AG04450 (cell line): Measurements from ENCODE around the gene ATF6. TPM values are rescaled to one million over a fixed set of nuclear protein-coding genes. Genes with fewer than 3 reads are reported as not detected.

ENCODE experiments used
- CTCF ChIA-PET: fragments of 300-600, 350-600 bp; formaldehyde crosslinking; extraction: SDS; loops from one replicate; lab custom pipeline; 2022; ENCODE audit warnings: antibody characterized with exemption, inconsistent platforms; lab: Charles Lee
- POLR2A ChIA-PET: fragments of 350-600 bp; formaldehyde crosslinking; extraction: SDS; loops from one replicate; lab custom pipeline; 2021; ENCODE audit warnings: antibody characterized with exemption, inconsistent platforms; lab: Yijun Ruan, JAX
- DNase-seq: peaks from one replicate; pipeline ENCODE4 v3.0.0-alpha.2; 2011; ENCODE audit warnings: low read depth, low spot score
- H3K27ac ChIP-seq: one replicate; pipeline ENCODE4 v1.5.1; 2012; ENCODE audit warnings: low read depth, low read length, control low read depth
- H3K27me3 ChIP-seq: one replicate; pipeline ENCODE4 v1.6.0; 2012; ENCODE audit warnings: low read length; ENCODE audit not compliant: control insufficient read depth, insufficient read depth
- H3K4me3 ChIP-seq: 2 replicates; pipeline ENCODE4 v1.5.1; 2011; ENCODE audit warnings: mild to moderate bottlenecking, low read depth, low read length, control low read depth
- H3K9me3 ChIP-seq: 2 replicates; pipeline ENCODE4 v1.5.1; 2012; ENCODE audit warnings: low read length; ENCODE audit not compliant: control insufficient read depth, insufficient read depth
- polyA minus RNA-seq: library from RNA; depleted of rRNA, polyadenylated mRNA; stranded (reverse); fragments of >200 nt; gene quantifications from 2 replicates; pipeline ENCODE4 v1.2.3, GENCODE V29; 2011; rRNA and poly(A)+ RNA removed
- polyA plus RNA-seq: library from polyadenylated mRNA; depleted of rRNA; stranded (reverse); fragments of >200 nt; gene quantifications from 2 replicates; pipeline ENCODE4 v1.2.3, GENCODE V29; 2011; rRNA removed
- TF ChIP-seq, protein P1 (sequence below): IDR thresholded peaks from 2 replicates; pipeline ENCODE4 v1.5.1; 2011; ENCODE audit warnings: low read depth, low read length, control low read depth, inconsistent platforms

ATF6 gene, protein sequence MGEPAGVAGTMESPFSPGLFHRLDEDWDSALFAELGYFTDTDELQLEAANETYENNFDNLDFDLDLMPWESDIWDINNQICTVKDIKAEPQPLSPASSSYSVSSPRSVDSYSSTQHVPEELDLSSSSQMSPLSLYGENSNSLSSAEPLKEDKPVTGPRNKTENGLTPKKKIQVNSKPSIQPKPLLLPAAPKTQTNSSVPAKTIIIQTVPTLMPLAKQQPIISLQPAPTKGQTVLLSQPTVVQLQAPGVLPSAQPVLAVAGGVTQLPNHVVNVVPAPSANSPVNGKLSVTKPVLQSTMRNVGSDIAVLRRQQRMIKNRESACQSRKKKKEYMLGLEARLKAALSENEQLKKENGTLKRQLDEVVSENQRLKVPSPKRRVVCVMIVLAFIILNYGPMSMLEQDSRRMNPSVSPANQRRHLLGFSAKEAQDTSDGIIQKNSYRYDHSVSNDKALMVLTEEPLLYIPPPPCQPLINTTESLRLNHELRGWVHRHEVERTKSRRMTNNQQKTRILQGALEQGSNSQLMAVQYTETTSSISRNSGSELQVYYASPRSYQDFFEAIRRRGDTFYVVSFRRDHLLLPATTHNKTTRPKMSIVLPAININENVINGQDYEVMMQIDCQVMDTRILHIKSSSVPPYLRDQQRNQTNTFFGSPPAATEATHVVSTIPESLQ
- polyA plus RNA-seq (27.2 and 33.6 TPM in 2 replicates), polyA minus RNA-seq (17.9 and 25.7 TPM in 2 replicates)

DNA sequence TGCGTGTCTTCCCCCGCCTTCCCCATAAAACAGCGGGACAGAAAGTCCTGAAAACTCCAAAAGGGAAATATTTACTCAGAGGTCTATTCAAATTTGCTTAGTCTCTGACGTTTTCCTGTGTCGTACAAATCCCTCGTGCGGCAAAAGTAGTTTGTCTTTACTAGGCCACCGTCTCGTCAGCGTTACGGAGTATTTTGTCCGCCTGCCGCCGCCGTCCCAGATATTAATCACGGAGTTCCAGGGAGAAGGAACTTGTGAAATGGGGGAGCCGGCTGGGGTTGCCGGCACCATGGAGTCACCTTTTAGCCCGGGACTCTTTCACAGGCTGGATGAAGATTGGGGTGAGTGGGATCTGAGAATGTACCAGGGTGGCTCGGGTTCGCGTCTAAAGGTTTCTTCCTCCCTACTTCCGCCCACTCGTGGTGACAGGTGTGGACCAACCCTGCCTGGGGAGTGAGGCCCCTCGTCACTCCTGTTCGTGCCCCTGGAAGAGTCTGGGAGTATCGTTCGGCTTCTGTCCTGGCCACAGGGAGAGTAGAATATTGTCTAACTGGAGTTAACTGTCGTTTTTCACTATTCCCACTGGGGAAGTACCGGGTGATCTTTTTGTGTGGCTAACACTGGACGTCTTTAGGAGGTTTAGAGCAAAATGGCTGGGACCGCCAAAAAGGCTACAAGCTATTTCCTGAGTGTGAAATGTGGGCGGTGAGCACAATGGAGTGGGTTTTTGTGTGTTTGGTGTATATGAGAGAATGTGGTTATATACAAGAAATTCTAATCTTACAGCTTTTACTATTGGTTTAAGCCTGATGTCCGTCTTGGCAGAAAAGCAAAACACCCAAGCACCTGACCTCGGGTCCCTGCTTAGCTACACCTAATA, at the start of gene ATF6:
TSS of gene ATF6 (plus strand) at position 219 of the 880 bp plus-strand sequence. CDS start at position 260, 41 bp downstream.
- ChIA-PET CTCF (interaction anchor here (0.6 to 2.0 kb wide), 6 partner anchors 17 to 271 kb away, joined by 3 to 27 read pairs (median 4); partner anchors contain the start of genes DUSP12 and OLFML2B), POLR2A (interaction anchor here (0.6 kb wide), 1 partner anchor 10 kb away, joined by 3 read pairs; no protein-coding TSS in a partner anchor)
- DNase-seq: peak; percentile 71
- Histone ChIP-seq H3K27ac (peak within 1 kb of the TSS; percentile 62), H3K27me3 (no peaks in the 10 kb centered on the region), H3K4me3 (peak within 1 kb of the TSS; percentile 95), H3K9me3 (no peaks in the 10 kb centered on the region; the same call in 1 of the 2 replicates)
- TF ChIP-seq, protein P1, sequence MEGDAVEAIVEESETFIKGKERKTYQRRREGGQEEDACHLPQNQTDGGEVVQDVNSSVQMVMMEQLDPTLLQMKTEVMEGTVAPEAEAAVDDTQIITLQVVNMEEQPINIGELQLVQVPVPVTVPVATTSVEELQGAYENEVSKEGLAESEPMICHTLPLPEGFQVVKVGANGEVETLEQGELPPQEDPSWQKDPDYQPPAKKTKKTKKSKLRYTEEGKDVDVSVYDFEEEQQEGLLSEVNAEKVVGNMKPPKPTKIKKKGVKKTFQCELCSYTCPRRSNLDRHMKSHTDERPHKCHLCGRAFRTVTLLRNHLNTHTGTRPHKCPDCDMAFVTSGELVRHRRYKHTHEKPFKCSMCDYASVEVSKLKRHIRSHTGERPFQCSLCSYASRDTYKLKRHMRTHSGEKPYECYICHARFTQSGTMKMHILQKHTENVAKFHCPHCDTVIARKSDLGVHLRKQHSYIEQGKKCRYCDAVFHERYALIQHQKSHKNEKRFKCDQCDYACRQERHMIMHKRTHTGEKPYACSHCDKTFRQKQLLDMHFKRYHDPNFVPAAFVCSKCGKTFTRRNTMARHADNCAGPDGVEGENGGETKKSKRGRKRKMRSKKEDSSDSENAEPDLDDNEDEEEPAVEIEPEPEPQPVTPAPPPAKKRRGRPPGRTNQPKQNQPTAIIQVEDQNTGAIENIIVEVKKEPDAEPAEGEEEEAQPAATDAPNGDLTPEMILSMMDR: 0 out of 2 replicates have a peak, but pooled peaks have one; percentile 6

- Histone ChIP-seq H3K27ac (no peak overlapping the region), H3K9me3 (no peaks in the 10 kb centered on the region), H3K27me3 (no peaks in the 10 kb centered on the region), H3K4me3 (no peak overlapping the region)
- ChIA-PET POLR2A (no interaction called here), CTCF (no interaction called here)
- TF ChIP-seq, protein P1: no peak
- no peak for DNase-seq
These were observed 47.4 kb upstream of the ATF6 start for GRCh38 chr1:161718559-161719324.

GRCh38 chr1:161719325-161719611, 46.9 kb upstream of the ATF6 start:
- CTCF ChIA-PET: no interaction called here
- H3K27me3 ChIP-seq: no peaks in the 10 kb centered on the region

GRCh38 chr1:161720422-161720821, 45.7 kb upstream of the ATF6 start:
- Histone ChIP-seq H3K4me3 (no peak overlapping the region), H3K9me3 (no peaks in the 10 kb centered on the region), H3K27me3 (no peaks in the 10 kb centered on the region), H3K27ac (no peak overlapping the region)
- CTCF ChIA-PET: interaction anchor here (1.5 kb wide), 1 partner anchor 19 kb away, joined by 4 read pairs; no protein-coding TSS in a partner anchor
- TF ChIP-seq, protein P1: no peak
- no peak for DNase-seq
- POLR2A ChIA-PET: no interaction called here

More at GRCh38 chr1:161719325-161719611, 46.9 kb upstream of the ATF6 start:
- DNase-seq: no peak
- no peaks in the 10 kb centered on the region for H3K9me3 ChIP-seq
- POLR2A ChIA-PET: no interaction called here
- H3K4me3 ChIP-seq: no peak overlapping the region
- TF ChIP-seq, protein P1: no peak
- no peak overlapping the region for H3K27ac ChIP-seq
